GM23338 (cell line): ENCODE results near the gene NDRG3.

ENCODE experiments used
- CTCF ChIP-seq, 2 experiments: fragments of 200-600 bp in 1 of 2; sonication (generic) in 1 of 2; conservative IDR thresholded peaks; 2 replicates each; pipeline versions ENCODE4 v1.5.1 to v1.6.1; 2016 to 2017; ENCODE audit warnings: antibody characterized with exemption in 2 of 2, low read depth in 2 of 2, mild to moderate bottlenecking in 2 of 2, moderate library complexity in 1 of 2
- EZH2 ChIP-seq: fragments of 200-600 bp; sonication (generic); IDR thresholded peaks from one replicate; pipeline ENCODE4 v1.8.0; 2017; ENCODE audit warnings: antibody characterized with exemption, mild to moderate bottlenecking, low read depth; ENCODE audit not compliant: unreplicated experiment
- REST ChIP-seq: IDR thresholded peaks from one replicate; pipeline ENCODE4 v1.6.1; 2018; ENCODE audit warnings: antibody characterized with exemption; ENCODE audit not compliant: unreplicated experiment

GRCh38 chr20:36726168-36726567 is 19.7 kb downstream of the NDRG3 start:
- no peak for TF ChIP-seq REST
- TF ChIP-seq CTCF (conservative IDR thresholded peaks at IDR 0.05; ENCODE audit: low read depth in 2 of 2) = no peak
- no peak for TF ChIP-seq EZH2
